ENCODE results near the gene EDN3. TPM values are rescaled to one million over a fixed set of nuclear protein-coding genes. Genes with fewer than 3 reads are reported as not detected.

The EDN3 gene
- total and polyA plus RNA-seq, 7 donors: 0.62 to 2.3 (median 1.3) TPM

GRCh38 chr20:59301343-59302007 is 1.1 kb downstream of the EDN3 start:
- Histone ChIP-seq H3K4me1 (no peaks in the 10 kb centered on the region), H3K36me3 (ENCODE audit: insufficient read depth in 1 of 2, low read depth in 1 of 2) (no peaks in the 10 kb centered on the region), H3K9me3 (no peaks in the 10 kb centered on the region), H3K27me3 (ENCODE audit: insufficient read depth in 3 of 3, low read length in 2 of 3) (peaks cover 0 to 49% (median 17%) of the 10 kb centered on the region in 3 donors), H3K4me3 (no peak overlapping the region), H3K27ac (no peak overlapping the region)
- ATAC-seq (no peak), DNase-seq (no peak)
- 41 to 57% (median 42%) methylated on average over 17 of the region's 17 CpGs for WGBS, 3 donors
- TF ChIP-seq, protein P1, sequence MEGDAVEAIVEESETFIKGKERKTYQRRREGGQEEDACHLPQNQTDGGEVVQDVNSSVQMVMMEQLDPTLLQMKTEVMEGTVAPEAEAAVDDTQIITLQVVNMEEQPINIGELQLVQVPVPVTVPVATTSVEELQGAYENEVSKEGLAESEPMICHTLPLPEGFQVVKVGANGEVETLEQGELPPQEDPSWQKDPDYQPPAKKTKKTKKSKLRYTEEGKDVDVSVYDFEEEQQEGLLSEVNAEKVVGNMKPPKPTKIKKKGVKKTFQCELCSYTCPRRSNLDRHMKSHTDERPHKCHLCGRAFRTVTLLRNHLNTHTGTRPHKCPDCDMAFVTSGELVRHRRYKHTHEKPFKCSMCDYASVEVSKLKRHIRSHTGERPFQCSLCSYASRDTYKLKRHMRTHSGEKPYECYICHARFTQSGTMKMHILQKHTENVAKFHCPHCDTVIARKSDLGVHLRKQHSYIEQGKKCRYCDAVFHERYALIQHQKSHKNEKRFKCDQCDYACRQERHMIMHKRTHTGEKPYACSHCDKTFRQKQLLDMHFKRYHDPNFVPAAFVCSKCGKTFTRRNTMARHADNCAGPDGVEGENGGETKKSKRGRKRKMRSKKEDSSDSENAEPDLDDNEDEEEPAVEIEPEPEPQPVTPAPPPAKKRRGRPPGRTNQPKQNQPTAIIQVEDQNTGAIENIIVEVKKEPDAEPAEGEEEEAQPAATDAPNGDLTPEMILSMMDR (IDR thresholded peaks at IDR 0.05): no peak
- intact Hi-C loops (cut with DNase I): no loop called here

DNA sequence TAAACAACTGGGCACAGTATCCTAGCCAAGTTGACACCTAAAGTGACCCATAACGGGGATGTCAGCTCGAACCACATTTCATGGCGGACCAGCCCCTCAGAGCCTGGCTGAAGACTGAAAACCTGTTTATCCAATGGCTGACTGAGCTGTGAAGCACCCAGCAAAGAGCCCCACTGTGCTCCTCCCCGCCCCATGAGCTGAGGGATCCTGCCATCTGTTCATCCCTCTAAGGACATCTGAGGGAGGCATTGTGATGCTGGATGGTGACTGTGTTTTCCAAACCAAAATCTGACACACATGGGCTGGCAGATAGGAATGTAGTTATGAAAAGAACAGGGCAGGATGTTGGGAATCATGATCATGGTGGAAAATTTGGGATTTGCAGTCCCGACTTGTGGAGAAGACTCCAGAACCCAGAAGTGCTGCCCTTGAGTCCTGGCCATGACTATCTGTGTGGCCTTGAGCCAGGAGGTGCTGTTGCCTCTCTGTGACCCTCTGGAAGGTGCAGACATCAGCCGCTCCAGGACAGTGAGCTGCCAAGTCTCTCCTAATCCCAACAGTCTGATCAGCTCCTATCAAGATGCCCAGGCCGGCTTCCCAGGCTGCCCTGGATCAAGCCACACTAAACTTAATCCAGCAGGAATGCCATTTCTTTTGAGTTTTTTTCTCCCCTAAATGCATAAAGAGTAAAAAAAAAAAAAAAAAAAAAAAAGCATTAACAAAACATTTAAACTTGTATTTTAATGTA is 5.7 kb downstream of the EDN3 start:
- no peaks in the 10 kb centered on the region for H3K36me3 ChIP-seq (ENCODE audit: insufficient read depth in 1 of 2, low read depth in 1 of 2)
- no peak for DNase-seq
- no peak overlapping the region for H3K4me3 ChIP-seq
- WGBS, 3 donors: 26 to 51% (median 30%) methylated on average over 7 of the region's 7 CpGs
- no peak overlapping the region for H3K27ac ChIP-seq
- H3K9me3 ChIP-seq: no peaks in the 10 kb centered on the region
- no peaks in the 10 kb centered on the region for H3K4me1 ChIP-seq
- intact Hi-C loops (cut with DNase I): no loop called here
- TF ChIP-seq, protein P1 (IDR thresholded peaks at IDR 0.05): no peak
- peaks cover 0 to 19% (median 8%) of the 10 kb centered on the region in 3 donors for H3K27me3 ChIP-seq (ENCODE audit: insufficient read depth in 3 of 3, low read length in 2 of 3)
- no peak for ATAC-seq

GRCh38 chr20:59307270-59307669 is 6.9 kb downstream of the EDN3 start:
- no peaks in the 10 kb centered on the region for H3K9me3 ChIP-seq
- DNase-seq (no peak), ATAC-seq (no peak)
- H3K27ac ChIP-seq: no peak overlapping the region
- no peak overlapping the region for H3K4me3 ChIP-seq
- no peaks in the 10 kb centered on the region for H3K36me3 ChIP-seq (ENCODE audit: insufficient read depth in 1 of 2, low read depth in 1 of 2)
- H3K27me3 ChIP-seq (ENCODE audit: insufficient read depth in 3 of 3, low read length in 2 of 3): peaks cover 0 to 16% (median 7%) of the 10 kb centered on the region in 3 donors
- H3K4me1 ChIP-seq: no peaks in the 10 kb centered on the region
- 46 to 68% (median 61%) methylated on average over 3 of the region's 3 CpGs for WGBS, 3 donors
- intact Hi-C loops (cut with DNase I): no loop called here
- TF ChIP-seq, protein P1 (IDR thresholded peaks at IDR 0.05): no peak

- ATAC-seq (no peak), DNase-seq (no peak)
- H3K4me1 ChIP-seq: no peaks in the 10 kb centered on the region
- 79 to 87% (median 85%) methylated on average over 10 of the region's 10 CpGs for WGBS, 3 donors
- no peak overlapping the region for H3K27ac ChIP-seq
- TF ChIP-seq, protein P1 (IDR thresholded peaks at IDR 0.05): no peak
- H3K27me3 ChIP-seq (ENCODE audit: insufficient read depth in 3 of 3, low read length in 2 of 3): peaks cover 0 to 18% (median 3%) of the 10 kb centered on the region in 3 donors
- no peaks in the 10 kb centered on the region for H3K9me3 ChIP-seq
- no peak overlapping the region for H3K4me3 ChIP-seq
- intact Hi-C loops (cut with DNase I): no loop called here
- no peaks in the 10 kb centered on the region for H3K36me3 ChIP-seq (ENCODE audit: insufficient read depth in 1 of 2, low read depth in 1 of 2)
Measured at GRCh38 chr20:59308493-59309201, 8.2 kb downstream of the EDN3 start.

Measured in psoas muscle (tissue), 8 donors.